H1 (cell line): ENCODE measurements around the gene RNF39. TPM values are rescaled to one million over a fixed set of nuclear protein-coding genes. Genes with fewer than 3 reads are reported as not detected.
A peak's percentile ranks its signal among the peaks of the same experiment; 100 is the strongest.

Experiments
- ASH2L ChIP-seq: fragments of 200-600, 300-600 bp; sonication (generic); IDR thresholded peaks from one replicate; pipeline ENCODE4 v1.7.1; 2017; ENCODE audit warnings: low read length
- ATF2 ChIP-seq: IDR thresholded peaks from 2 replicates; pipeline ENCODE4 v1.6.1; 2012; ENCODE audit warnings: low read length, inconsistent platforms
- BCL11A ChIP-seq, 2 experiments: IDR thresholded peaks; one replicate each; pipeline ENCODE4 v1.6.1; 2011; ENCODE audit warnings: low read depth in 2 of 2, low read length in 2 of 2, mild to moderate bottlenecking in 2 of 2
- BRCA1 ChIP-seq: IDR thresholded peaks from 2 replicates; pipeline ENCODE4 v1.6.1; 2012; ENCODE audit warnings: low read depth, low read length, improper control_type of control experiment
- CBX8 ChIP-seq: fragments of 300-800, 300-1000 bp; sonication (generic); IDR thresholded peaks from 2 replicates; pipeline ENCODE4 v1.7.1; 2016; ENCODE audit warnings: low read depth, low read length, borderline replicate concordance
- E2F6 ChIP-seq: IDR thresholded peaks from 2 replicates; pipeline ENCODE4 v1.6.1; 2012; ENCODE audit warnings: inconsistent platforms
- EZH2 ChIP-seq: fragments of 200-600 bp; sonication (generic); IDR thresholded peaks from 2 replicates; pipeline ENCODE4 v1.7.1; 2012; ENCODE audit warnings: low read depth, mild to moderate bottlenecking, moderate library complexity, low read length, inconsistent platforms; ENCODE audit not compliant: severe bottlenecking
- GTF2F1 ChIP-seq: IDR thresholded peaks from 2 replicates; pipeline ENCODE4 v1.6.1; 2012; ENCODE audit warnings: low read depth, low read length, improper control_type of control experiment, borderline replicate concordance
- MAX ChIP-seq: IDR thresholded peaks from 2 replicates; pipeline ENCODE4 v1.6.1; 2012; ENCODE audit warnings: inconsistent platforms
- POLR2AphosphoS5 ChIP-seq: IDR thresholded peaks from 2 replicates; pipeline ENCODE4 v1.6.1; 2011; ENCODE audit warnings: low read depth, low read length
- RAD21 ChIP-seq, 2 experiments: IDR thresholded peaks in 1 of 2; conservative IDR thresholded peaks in 1 of 2; 2 replicates each; pipeline ENCODE4 v1.6.1; 2011; ENCODE audit warnings: low read depth in 2 of 2, low read length in 2 of 2, improper control_type of control experiment in 1 of 2, inconsistent platforms in 1 of 2, mild to moderate bottlenecking in 1 of 2, moderate library complexity in 1 of 2
- RNF2 ChIP-seq: fragments of 200-900, 300-1000 bp; sonication (generic); IDR thresholded peaks from 2 replicates; pipeline ENCODE4 v1.7.1; 2016; ENCODE audit warnings: borderline replicate concordance, low read depth, mild to moderate bottlenecking, antibody characterized with exemption, low read length; ENCODE audit not compliant: poor library complexity, severe bottlenecking; ENCODE audit errors: missing control alignments
- RXRA ChIP-seq: IDR thresholded peaks from 2 replicates; pipeline ENCODE4 v1.6.1; 2011; ENCODE audit warnings: low read depth, mild to moderate bottlenecking, low read length, moderate library complexity; ENCODE audit not compliant: insufficient read depth
- SIX5 ChIP-seq: IDR thresholded peaks from 2 replicates; pipeline ENCODE4 v1.6.1; 2011; ENCODE audit warnings: mild to moderate bottlenecking, low read depth, low read length
- TAF1 ChIP-seq: IDR thresholded peaks from 2 replicates; pipeline ENCODE4 v1.6.1; 2011; ENCODE audit warnings: mild to moderate bottlenecking, low read depth, low read length
- TAF7 ChIP-seq: optimal IDR thresholded peaks from 2 replicates; pipeline ENCODE3; 2011; ENCODE audit warnings: low read depth, mild to moderate bottlenecking, inconsistent platforms, low read length, moderate library complexity, borderline replicate concordance
- TBP ChIP-seq: IDR thresholded peaks from 2 replicates; pipeline ENCODE4 v1.6.1; 2011; ENCODE audit warnings: low read depth, low read length, improper control_type of control experiment
- TEAD4 ChIP-seq: IDR thresholded peaks from 2 replicates; pipeline ENCODE4 v1.6.1; 2012; ENCODE audit warnings: low read depth, low read length, inconsistent platforms, mixed read lengths
- YY1 ChIP-seq: IDR thresholded peaks from 2 replicates; pipeline ENCODE4 v1.6.1; 2011; ENCODE audit warnings: low read depth, mild to moderate bottlenecking, low read length
- ZNF274 ChIP-seq: IDR thresholded peaks from 2 replicates; pipeline ENCODE4 v1.7.0; 2012; ENCODE audit warnings: low read length, borderline replicate concordance; ENCODE audit errors: extremely low read depth
- polyA plus RNA-seq, 7 experiments: library from polyadenylated mRNA; depleted of rRNA in 3 of 7; stranded (reverse) in 5 of 7; unstranded in 2 of 7; fragments of >200 nt in 5 of 7; fragments of 200-250 nt in 2 of 7; gene quantifications; 1 replicate in 5 of 7; 2 replicates in 1 of 7; 4 replicates in 1 of 7; pipeline versions ENCODE4 v1.2.1 to v1.2.3, GENCODE V29; 2011 to 2013; ENCODE audit warnings: missing spikeins in 2 of 7, mixed read lengths in 2 of 7
- total RNA-seq: library from RNA; stranded (reverse); fragmentation: NEBNext Ultra II Directional; extraction: Animal tissue kit (Norgen Biotek cat#: 25700); gene quantifications from 2 replicates; pipeline ENCODE4 v1.2.1, GENCODE V29; 2021

Gene RNF39
- total and polyA plus RNA-seq, 2 of the 8 experiments (the other 6 are each of a cell fraction or from before 2014, with no cell fraction given), result 1.4 to 2.3 TPM

GRCh38 chr6:30061092-30061857 is 14.3 kb downstream of the RNF39 start, which contains the start of gene POLR1H (continued):
- TF ChIP-seq RXRA (no peak), ASH2L (peak; percentile 76), TAF1 (peak; percentile 96), E2F6 (no peak), SIX5 (peak; percentile 15; the same call in 1 of the 2 replicates), TEAD4 (0 out of 2 replicates have a peak, but pooled peaks have one; percentile 38), TBP (peak; percentile 95), CBX8 (no peak), ATF2 (peak; percentile 92), TAF7 (peak; percentile 72), MAX (no peak; the same call in 1 of the 2 replicates), BCL11A (IDR thresholded peaks at IDR 0.05; ENCODE audit: low read depth in 2 of 2, low read length in 2 of 2) (no peak), POLR2AphosphoS5 (peak; percentile 95), GTF2F1 (no peak), BRCA1 (no peak), YY1 (peak; percentile 79; the same call in 1 of the 2 replicates), ZNF274 (no peak), RNF2 (no peak), RAD21 (IDR thresholded peaks at IDR 0.05 in 1 of 2, conservative IDR thresholded peaks at IDR 0.05 in 1 of 2; ENCODE audit: low read depth in 2 of 2, low read length in 2 of 2) (peak; percentile 2 to 4; a peak in 1 of 4 replicates), EZH2 (no peak)
